NCI-H2081 (cell line): Measurements from ENCODE around the gene DSCAML1.
A peak's percentile ranks its signal among the peaks of the same experiment; 100 is the strongest.

Experiments
- DNase-seq, 2 experiments: peaks; one replicate each; lab custom pipeline; 2025; lab: John Stamatoyannopoulos, UW

Gene DSCAML1

GRCh38 chr11:117832511-117832910 lies 35.5 kb upstream of the DSCAML1 start:
- DNase-seq = no peak

- no peak for DNase-seq
Observed at GRCh38 chr11:117831661-117832415, 34.8 kb upstream of the DSCAML1 start.

- DNase-seq = no peak
Observed at GRCh38 chr11:117830674-117831351, 33.8 kb upstream of the DSCAML1 start.

- DNase-seq = no peak
Observed at GRCh38 chr11:117830072-117830471, 33.1 kb upstream of the DSCAML1 start.

GRCh38 chr11:117829369-117829725 lies 32.3 kb upstream of the DSCAML1 start:
- no peak for DNase-seq

GRCh38 chr11:117828611-117829368 lies 31.8 kb upstream of the DSCAML1 start:
- DNase-seq = no peak

- DNase-seq = no peak
Observed at GRCh38 chr11:117827521-117828511, 30.8 kb upstream of the DSCAML1 start.

GRCh38 chr11:117826832-117827231 lies 29.8 kb upstream of the DSCAML1 start:
- no peak for DNase-seq

- no peak for DNase-seq
Observed at GRCh38 chr11:117826190-117826570, 29.2 kb upstream of the DSCAML1 start.

- no peak for DNase-seq
Observed at GRCh38 chr11:117825538-117826189, 28.6 kb upstream of the DSCAML1 start.

GRCh38 chr11:117824571-117825537 lies 27.8 kb upstream of the DSCAML1 start, which contains the start of gene FXYD2:
TSS of gene FXYD2 (minus strand) at chr11:117824744. CDS start at chr11:117824678, 66 bp downstream.
- DNase-seq = no peak

- no peak for DNase-seq
Observed at GRCh38 chr11:117823946-117824420, 27.0 kb upstream of the DSCAML1 start.

- peak; percentile 7 to 35 for DNase-seq
Observed at GRCh38 chr11:117823294-117823945, 26.4 kb upstream of the DSCAML1 start.

GRCh38 chr11:117822074-117823033 lies 25.3 kb upstream of the DSCAML1 start:
- peak; percentile 66 to 75 for DNase-seq

- no peak for DNase-seq
Observed at GRCh38 chr11:117821431-117821830, 24.4 kb upstream of the DSCAML1 start.

- DNase-seq = no peak
Observed at GRCh38 chr11:117820516-117820915, 23.5 kb upstream of the DSCAML1 start.

- peak; percentile 18 to 73 for DNase-seq
Observed at GRCh38 chr11:117820071-117820470, 23.1 kb upstream of the DSCAML1 start.
